IPS-18c (cell line): ENCODE results near the gene TLCD1.

Source experiments
- H3K4me3 ChIP-seq: 2 replicates; pipeline ENCODE4 v1.7.0; 2013; ENCODE audit warnings: low read depth, mild to moderate bottlenecking, low read length, moderate library complexity; ENCODE audit not compliant: insufficient read depth
- H3K9me3 ChIP-seq: one replicate; pipeline ENCODE4 v1.6.1; 2013; ENCODE audit warnings: mild to moderate bottlenecking, low read length, moderate library complexity; ENCODE audit not compliant: control insufficient read depth, insufficient read depth

Gene TLCD1

GRCh38 chr17:28726226-28726626, at the start of gene TLCD1:
TSS of gene TLCD1 (minus strand) at chr17:28726233. CDS start at chr17:28726097, 136 bp downstream.
- H3K9me3 ChIP-seq = no peaks in the 10 kb centered on the region
- peak within 1 kb of the TSS; percentile 91 for H3K4me3 ChIP-seq

- H3K9me3 ChIP-seq = no peaks in the 10 kb centered on the region
- no peak overlapping the region for H3K4me3 ChIP-seq
Observed at GRCh38 chr17:28774206-28774605, 48.2 kb upstream of the TLCD1 start.

GRCh38 chr17:28773736-28774135, 47.7 kb upstream of the TLCD1 start:
- Histone ChIP-seq H3K4me3 (no peak overlapping the region), H3K9me3 (no peaks in the 10 kb centered on the region)

- H3K9me3 ChIP-seq = no peaks in the 10 kb centered on the region
Observed at GRCh38 chr17:28765038-28765437, 39.0 kb upstream of the TLCD1 start.

GRCh38 chr17:28763804-28764266, 37.8 kb upstream of the TLCD1 start:
- H3K9me3 ChIP-seq = no peaks in the 10 kb centered on the region
- H3K4me3 ChIP-seq = no peak overlapping the region

More at GRCh38 chr17:28765038-28765437, 39.0 kb upstream of the TLCD1 start:
- no peak overlapping the region for H3K4me3 ChIP-seq

GRCh38 chr17:28763137-28763799, 37.2 kb upstream of the TLCD1 start:
- Histone ChIP-seq H3K9me3 (no peaks in the 10 kb centered on the region), H3K4me3 (no peak overlapping the region)

- Histone ChIP-seq H3K4me3 (peak overlapping the region; percentile 34; the same call in 1 of the 2 replicates), H3K9me3 (no peaks in the 10 kb centered on the region)
Observed at GRCh38 chr17:28760601-28761562, 34.8 kb upstream of the TLCD1 start.

GRCh38 chr17:28759256-28759865, 33.3 kb upstream of the TLCD1 start:
- Histone ChIP-seq H3K4me3 (no peak overlapping the region), H3K9me3 (no peaks in the 10 kb centered on the region)

GRCh38 chr17:28758411-28759121, 32.5 kb upstream of the TLCD1 start:
- Histone ChIP-seq H3K9me3 (no peaks in the 10 kb centered on the region), H3K4me3 (no peak overlapping the region; the same call in 1 of the 2 replicates)

- Histone ChIP-seq H3K9me3 (no peaks in the 10 kb centered on the region), H3K4me3 (no peak overlapping the region)
Observed at GRCh38 chr17:28756049-28756804, 30.2 kb upstream of the TLCD1 start.

- H3K4me3 ChIP-seq = no peak overlapping the region
- no peaks in the 10 kb centered on the region for H3K9me3 ChIP-seq
Observed at GRCh38 chr17:28755486-28755885, 29.5 kb upstream of the TLCD1 start.

- Histone ChIP-seq H3K4me3 (no peak overlapping the region), H3K9me3 (no peaks in the 10 kb centered on the region)
Observed at GRCh38 chr17:28751600-28752366, 25.8 kb upstream of the TLCD1 start.

GRCh38 chr17:28750178-28751047, 24.4 kb upstream of the TLCD1 start:
- H3K4me3 ChIP-seq = no peak overlapping the region
- no peaks in the 10 kb centered on the region for H3K9me3 ChIP-seq

- no peaks in the 10 kb centered on the region for H3K9me3 ChIP-seq
- no peak overlapping the region for H3K4me3 ChIP-seq
Observed at GRCh38 chr17:28749516-28750177, 23.6 kb upstream of the TLCD1 start.
